NCI-H2107 (cell line): ENCODE data around the gene GPR37.

Experiments used
- DNase-seq: peaks from one replicate; lab custom pipeline; 2025; lab: John Stamatoyannopoulos, UW

The GPR37 gene

GRCh38 chr7:124724507-124725192, 40.9 kb downstream of the GPR37 start:
- no peak for DNase-seq

- no peak for DNase-seq
These were observed 41.5 kb downstream of the GPR37 start for GRCh38 chr7:124724079-124724478.

- no peak for DNase-seq
These were observed 42.6 kb downstream of the GPR37 start for GRCh38 chr7:124723012-124723411.

GRCh38 chr7:124722292-124722691, 43.3 kb downstream of the GPR37 start:
- DNase-seq = no peak

- no peak for DNase-seq
These were observed 45.4 kb downstream of the GPR37 start for GRCh38 chr7:124720195-124720594.

GRCh38 chr7:124718032-124718766, 47.4 kb downstream of the GPR37 start:
- DNase-seq = no peak

- no peak for DNase-seq
These were observed 48.7 kb downstream of the GPR37 start for GRCh38 chr7:124716894-124717293.

- no peak for DNase-seq
These were observed 52.5 kb downstream of the GPR37 start for GRCh38 chr7:124713086-124713485.

GRCh38 chr7:124712017-124712416, 53.6 kb downstream of the GPR37 start:
- DNase-seq = no peak

- DNase-seq = no peak
These were observed 63.2 kb downstream of the GPR37 start for GRCh38 chr7:124702385-124702784.

GRCh38 chr7:124701955-124702354, 63.6 kb downstream of the GPR37 start:
- DNase-seq = no peak

- DNase-seq = no peak
These were observed 64.9 kb downstream of the GPR37 start for GRCh38 chr7:124700655-124701054.

- no peak for DNase-seq
These were observed 66.6 kb downstream of the GPR37 start for GRCh38 chr7:124698964-124699363.

- no peak for DNase-seq
These were observed 67.8 kb downstream of the GPR37 start for GRCh38 chr7:124697746-124698145.
